Fibroblast of lung (primary cell): Measurements from ENCODE around the gene PTPRA. TPM values are rescaled to one million over a fixed set of nuclear protein-coding genes. Genes with fewer than 3 reads are reported as not detected.

Source experiments
- DNase-seq, 2 donors: peaks; one replicate each; pipeline versions ENCODE4 v3.0.0 to v3.0.0-alpha.2; 2010; ENCODE audit warnings: low read depth in 2 of 2
- H2AFZ ChIP-seq: 2 replicates; pipeline ENCODE4 v1.5.1; 2012; ENCODE audit warnings: low read length, control low read depth, inconsistent platforms
- H3K27ac ChIP-seq: 2 replicates; pipeline ENCODE4 v1.5.1; 2011; ENCODE audit warnings: low read length, control low read depth; ENCODE audit not compliant: insufficient read depth
- H3K27me3 ChIP-seq: 2 replicates; pipeline ENCODE4 v1.5.1; 2011; ENCODE audit warnings: mild to moderate bottlenecking, low read length; ENCODE audit not compliant: control insufficient read depth, insufficient read depth
- H3K36me3 ChIP-seq: 2 replicates; pipeline ENCODE4 v1.5.1; 2011; ENCODE audit warnings: low read length; ENCODE audit not compliant: control insufficient read depth, insufficient read depth
- H3K4me1 ChIP-seq: 2 replicates; pipeline ENCODE4 v1.5.1; 2011; ENCODE audit warnings: low read length; ENCODE audit not compliant: control insufficient read depth, insufficient read depth; ENCODE audit errors: extremely low read depth
- H3K4me2 ChIP-seq: 2 replicates; pipeline ENCODE4 v1.5.1; 2011; ENCODE audit warnings: low read length, control low read depth; ENCODE audit not compliant: insufficient read depth; ENCODE audit errors: extremely low read depth
- H3K4me3 ChIP-seq, 4 experiments: fragments of 200-600 bp in 1 of 4; sonication (generic) in 1 of 4; replicated peaks in 1 of 4; 2 replicates each; pipeline ENCODE4 v1.5.1; 2011 to 2016; ENCODE audit warnings: low read length in 4 of 4, low read depth in 3 of 4, mild to moderate bottlenecking in 3 of 4, control low read depth in 2 of 4, inconsistent platforms in 1 of 4, mixed read lengths in 1 of 4; ENCODE audit not compliant: insufficient read depth in 1 of 4; ENCODE audit errors: control extremely low read depth in 1 of 4
- H3K79me2 ChIP-seq: 2 replicates; pipeline ENCODE4 v1.5.1; 2012; ENCODE audit warnings: mild to moderate bottlenecking, low read length, inconsistent platforms; ENCODE audit not compliant: control insufficient read depth, insufficient read depth
- H3K9ac ChIP-seq: 2 replicates; pipeline ENCODE4 v1.5.1; 2011; ENCODE audit warnings: mild to moderate bottlenecking, low read length, control low read depth; ENCODE audit not compliant: insufficient read depth
- H3K9me3 ChIP-seq: 2 replicates; pipeline ENCODE4 v1.5.1; 2012; ENCODE audit warnings: low read depth, low read length; ENCODE audit not compliant: control insufficient read depth, insufficient read depth
- H4K20me1 ChIP-seq: 2 replicates; pipeline ENCODE4 v1.5.1; 2011; ENCODE audit warnings: low read length; ENCODE audit not compliant: control insufficient read depth, insufficient read depth; ENCODE audit errors: extremely low read depth
- CTCF ChIP-seq, 2 donors: IDR thresholded peaks in 1 of 2; conservative IDR thresholded peaks in 1 of 2; 1 replicate in 1 of 2; 2 replicates in 1 of 2; pipeline ENCODE4 v1.5.1; 2011 to 2012; ENCODE audit warnings: low read length in 2 of 2, control low read depth in 1 of 2, inconsistent platforms in 1 of 2, low read depth in 1 of 2, mild to moderate bottlenecking in 1 of 2
- EZH2 ChIP-seq: IDR thresholded peaks from 2 replicates; pipeline ENCODE4 v1.5.1; 2012; ENCODE audit warnings: low read length, control low read depth, mild to moderate bottlenecking; ENCODE audit errors: missing control alignments
- polyA plus RNA-seq, 2 donors: library from polyadenylated mRNA; depleted of rRNA in 1 of 2; stranded (reverse) in 1 of 2; unstranded in 1 of 2; fragments of >200 nt; gene quantifications; 2 replicates each; pipeline ENCODE4 v1.2.1, GENCODE V29; 2011 to 2012; ENCODE audit warnings: missing spikeins in 1 of 2
- total RNA-seq: library from RNA; depleted of rRNA; stranded (reverse); fragments of >200 nt; gene quantifications from 2 replicates; pipeline ENCODE4 v1.2.1, GENCODE V29; 2014

PTPRA gene
- total and polyA plus RNA-seq, 2 donors (not counting 1 experiment from before 2014, with no cell fraction given), result 27.9 to 127 TPM

GRCh38 chr20:3088031-3088430 is 214.8 kb downstream of the PTPRA start:
- Histone ChIP-seq H2AFZ (no peak overlapping the region), H3K27ac (no peak overlapping the region), H3K9me3 (no peaks in the 10 kb centered on the region), H3K27me3 (peaks cover 26% of the 10 kb centered on the region), H3K4me2 (no peak overlapping the region), H3K4me3 (no peak overlapping the region), H3K79me2 (no peaks in the 10 kb centered on the region), H4K20me1 (no peaks in the 10 kb centered on the region), H3K9ac (no peak overlapping the region), H3K4me1 (no peaks in the 10 kb centered on the region), H3K36me3 (no peaks in the 10 kb centered on the region)
- no peak for DNase-seq
- TF ChIP-seq EZH2, result no peak
- TF ChIP-seq CTCF (conservative IDR thresholded peaks at IDR 0.05 in 1 of 2, IDR thresholded peaks at IDR 0.05 in 1 of 2; ENCODE audit: low read depth in 1 of 2, low read length in 2 of 2), result no peak

Other genes starting within 250 kb of the PTPRA start
- gene NOP56, start 220.8 kb upstream of the PTPRA start, total RNA-seq, result 114 and 117 TPM in 2 replicates
- 108 and 180 TPM in 2 replicates for gene NOP56, start 220.8 kb upstream of the PTPRA start, polyA plus RNA-seq
- 77.0 and 86.0 TPM in 2 replicates for gene IDH3B, start 209.3 kb upstream of the PTPRA start, total RNA-seq
- gene IDH3B, start 209.3 kb upstream of the PTPRA start, polyA plus RNA-seq, result 98.2 and 130 TPM in 2 replicates
- 0.99 and 2.1 TPM in 2 replicates for gene EBF4, start 180.7 kb upstream of the PTPRA start, total RNA-seq
- 0.16 and 0.35 TPM in 2 replicates for gene EBF4, start 180.7 kb upstream of the PTPRA start, polyA plus RNA-seq
- 0.50 and 10.3 TPM in 2 replicates for gene CPXM1, start 72.9 kb upstream of the PTPRA start, total RNA-seq
- gene CPXM1, start 72.9 kb upstream of the PTPRA start, polyA plus RNA-seq, result 0.92 and 11.2 TPM in 2 replicates
- gene C20orf141, start 58.5 kb upstream of the PTPRA start, total RNA-seq, result not detected in 2 replicates
- 0.36 and 0.57 TPM in 2 replicates for gene C20orf141, start 58.5 kb upstream of the PTPRA start, polyA plus RNA-seq
- under 0.01 TPM in 1 of 2 replicates, not detected in the other for gene TMEM239, start 57.1 kb upstream of the PTPRA start, total RNA-seq
- 0.03 TPM in 1 of 2 replicates, not detected in the other for gene TMEM239, start 57.1 kb upstream of the PTPRA start, polyA plus RNA-seq
- gene PCED1A, start 32.8 kb upstream of the PTPRA start, total RNA-seq, result 26.4 and 36.0 TPM in 2 replicates
- 10.3 and 16.4 TPM in 2 replicates for gene PCED1A, start 32.8 kb upstream of the PTPRA start, polyA plus RNA-seq
- 46.1 and 48.5 TPM in 2 replicates for gene VPS16, start 32.7 kb upstream of the PTPRA start, total RNA-seq
- gene VPS16, start 32.7 kb upstream of the PTPRA start, polyA plus RNA-seq, result 32.2 and 32.9 TPM in 2 replicates
- not detected in 2 replicates for gene GNRH2, start 170.1 kb downstream of the PTPRA start, total RNA-seq
- gene GNRH2, start 170.1 kb downstream of the PTPRA start, polyA plus RNA-seq, result not detected in 2 replicates
- 37.0 and 42.6 TPM in 2 replicates for gene MRPS26, start 172.6 kb downstream of the PTPRA start, total RNA-seq
- 16.1 and 19.2 TPM in 2 replicates for gene MRPS26, start 172.6 kb downstream of the PTPRA start, polyA plus RNA-seq
- gene OXT, start 198.1 kb downstream of the PTPRA start, total RNA-seq, result not detected in 2 replicates
- gene OXT, start 198.1 kb downstream of the PTPRA start, polyA plus RNA-seq, result not detected in 2 replicates
- not detected in 2 replicates for gene AVP, start 211.2 kb downstream of the PTPRA start, total RNA-seq
- not detected in 2 replicates for gene AVP, start 211.2 kb downstream of the PTPRA start, polyA plus RNA-seq